GM19397 (cell line): ENCODE data around the gene PCMTD2.

Experiments
- ATAC-seq: cut with Tn5 transposase; IDR thresholded peaks from one replicate; pipeline ENCODE4 v1.9.1; 2021; ENCODE audit warnings: mild to moderate bottlenecking, moderate library complexity; ENCODE audit not compliant: unreplicated experiment

PCMTD2 gene

DNA sequence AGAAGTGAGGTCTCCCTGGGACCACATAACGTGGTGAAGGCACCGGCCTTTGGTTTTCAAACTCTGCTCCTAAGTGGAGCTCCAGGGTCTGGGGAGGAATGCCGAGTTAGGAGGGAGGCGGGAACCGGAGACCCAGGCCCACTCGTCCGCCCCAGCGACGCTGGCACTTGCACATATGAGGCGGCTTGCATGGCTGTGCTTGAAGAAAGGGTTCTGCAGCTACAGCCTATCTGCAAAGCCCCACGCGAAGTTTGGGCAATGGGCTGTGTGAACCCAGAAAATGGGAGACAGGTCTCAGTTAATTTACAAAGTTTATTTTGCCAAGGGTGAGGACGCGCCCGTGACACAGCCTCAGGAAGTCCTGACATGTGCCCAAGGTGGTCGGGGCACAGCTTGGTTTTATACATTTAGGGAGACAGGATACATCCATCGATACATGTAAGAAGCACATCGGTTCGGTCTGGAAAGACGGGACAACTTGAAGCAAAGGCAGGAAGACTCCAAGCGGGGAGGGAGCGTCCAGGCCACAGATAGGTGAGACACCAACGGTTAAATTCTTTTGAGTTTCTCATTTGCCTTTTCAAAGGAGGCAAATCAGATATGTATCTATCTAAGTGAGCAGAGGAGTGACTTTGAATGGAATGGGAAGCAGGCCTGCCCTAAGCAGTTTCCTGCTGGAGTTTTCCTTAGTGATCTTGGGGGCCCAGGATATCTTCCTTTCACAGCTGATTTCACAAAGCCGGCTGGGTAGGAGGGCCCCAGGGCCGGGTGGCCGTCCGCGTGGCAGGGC lies 782 bp upstream of the PCMTD2 start:
- ATAC-seq, result no peak

DNA sequence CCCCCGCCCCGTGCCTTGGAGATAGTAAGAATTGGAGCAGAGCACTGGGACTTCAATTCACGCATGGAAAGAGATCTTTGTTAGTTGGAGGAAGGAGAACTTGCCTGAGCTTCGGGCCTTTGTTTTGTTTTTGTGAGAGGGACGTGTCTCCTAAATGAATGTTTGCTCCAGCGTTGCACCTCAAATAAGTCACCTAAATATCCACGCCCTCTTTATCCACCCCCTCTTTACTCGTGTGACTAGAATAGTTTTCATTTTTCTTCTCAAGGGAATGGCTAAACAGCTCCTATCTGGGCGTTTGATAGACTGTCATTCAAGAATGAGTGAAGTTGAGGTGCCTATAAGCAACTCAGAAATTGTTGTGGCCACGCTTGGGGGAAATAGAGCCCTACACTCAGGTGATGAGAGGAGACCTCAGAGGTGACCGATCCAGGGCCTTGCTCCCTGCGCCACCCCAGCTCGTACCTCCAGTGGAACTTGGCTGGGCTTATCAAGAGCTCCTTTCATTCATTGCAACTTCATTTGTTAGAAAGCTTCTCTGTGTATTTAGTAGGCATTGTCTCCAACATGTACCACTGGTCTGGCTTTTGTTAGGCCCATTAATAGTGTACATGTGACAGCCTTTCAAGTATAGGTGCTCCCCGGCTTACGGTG lies 861 bp downstream of the PCMTD2 start:
- no peak for ATAC-seq

DNA sequence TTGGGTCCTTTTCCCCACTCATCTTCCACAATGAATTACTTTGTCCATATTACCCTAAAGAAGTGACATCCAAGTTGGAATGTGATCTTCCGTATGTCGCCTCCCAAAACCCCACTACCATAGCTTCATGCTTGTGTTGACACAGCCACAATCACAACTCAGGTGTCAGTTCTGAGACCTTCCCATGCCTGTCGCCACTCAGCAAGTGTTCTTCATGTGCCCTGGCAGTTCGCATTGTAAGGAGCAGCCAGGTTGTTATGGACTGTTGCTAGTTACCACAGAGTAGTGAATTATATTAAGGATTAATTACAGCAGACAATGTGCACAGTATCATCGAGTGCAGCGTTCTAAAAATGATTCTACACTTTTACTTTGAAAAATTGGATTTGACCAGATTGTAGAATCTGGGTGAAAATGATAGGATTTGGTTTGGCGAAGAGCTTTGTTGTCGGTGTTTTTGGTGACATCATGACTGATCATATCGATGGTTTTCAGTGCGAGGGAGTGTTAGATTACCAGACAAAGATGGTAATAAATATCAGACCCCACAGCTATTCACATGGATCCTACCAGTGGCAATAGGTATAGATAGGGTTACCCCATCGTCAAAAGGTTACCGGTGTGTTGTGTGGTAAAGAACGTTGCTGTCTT lies 1.7 kb downstream of the PCMTD2 start:
- no peak for ATAC-seq

DNA sequence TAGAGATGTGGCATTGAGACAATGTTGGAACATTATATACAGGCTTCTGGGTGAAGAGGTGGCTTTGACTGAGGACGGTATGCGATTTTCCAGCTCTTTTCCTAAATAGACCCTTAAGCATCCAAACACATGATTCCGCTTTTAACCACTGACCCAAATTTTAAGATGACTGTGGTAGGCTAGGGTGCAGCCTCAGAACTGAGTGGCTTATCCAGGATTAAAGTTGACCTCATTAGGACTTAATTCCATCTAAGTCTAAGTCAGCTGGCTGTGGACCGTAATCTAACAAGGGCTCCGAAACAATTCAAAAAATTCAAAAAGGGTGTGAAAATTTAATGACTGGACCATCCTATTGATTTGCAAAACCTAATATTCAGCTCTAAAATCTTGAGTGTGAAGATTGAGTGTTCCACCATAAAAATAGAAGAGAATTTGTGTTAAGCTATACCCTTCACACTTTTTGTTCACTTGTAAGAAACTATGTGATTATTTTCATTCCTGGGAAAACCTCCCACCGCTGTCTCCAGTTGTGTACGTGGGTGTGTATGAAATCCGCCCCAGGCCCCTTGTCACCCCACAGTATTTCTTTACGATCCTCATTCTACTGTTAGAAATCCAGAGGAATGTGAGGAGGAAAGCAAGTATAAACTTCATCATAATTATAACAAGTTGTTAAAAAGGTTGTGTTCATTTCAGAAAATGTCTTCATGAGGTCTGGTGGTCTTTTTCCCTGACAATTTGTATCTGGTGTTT lies 2.7 kb downstream of the PCMTD2 start:
- ATAC-seq, result no peak

DNA sequence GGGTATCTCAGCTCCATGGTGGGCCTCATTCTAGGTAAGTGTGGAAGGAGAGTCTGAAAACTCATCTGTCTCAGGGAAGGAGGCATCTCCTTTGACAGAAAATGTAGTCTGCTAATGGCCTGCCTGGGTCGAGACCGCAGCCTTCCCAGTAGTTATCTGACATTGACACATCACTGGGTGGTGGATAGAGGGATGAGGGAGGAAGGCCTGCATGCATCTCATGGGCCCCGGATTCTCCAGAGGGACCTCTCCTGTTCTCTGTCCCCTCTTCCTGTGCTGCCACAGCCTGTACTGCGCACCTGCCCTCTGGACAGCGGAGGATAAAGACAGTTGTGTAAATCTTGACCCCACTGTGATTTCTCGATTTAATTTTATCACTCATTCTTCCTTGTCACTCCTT lies 4.7 kb downstream of the PCMTD2 start:
- ATAC-seq, result no peak

DNA sequence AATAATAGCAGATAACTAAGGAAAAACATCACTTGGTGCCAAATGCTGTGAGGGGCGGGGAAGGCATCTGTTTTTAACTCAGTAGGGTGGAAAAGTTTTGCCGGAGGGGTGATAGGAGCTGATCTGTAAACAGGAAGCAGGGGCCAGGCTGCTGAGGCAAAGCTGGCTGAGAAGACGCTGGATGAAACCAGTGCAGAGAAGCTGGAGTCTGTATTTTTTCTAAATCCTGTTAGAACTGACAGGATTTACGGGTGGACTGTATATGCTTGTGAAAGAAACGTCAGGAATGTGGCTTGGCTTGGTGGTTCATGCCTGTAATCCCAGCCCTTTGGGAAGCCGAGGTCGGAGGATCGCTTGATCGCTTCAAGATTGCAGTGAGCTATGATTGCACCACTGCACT lies 5.6 kb downstream of the PCMTD2 start:
- ATAC-seq, result no peak

DNA sequence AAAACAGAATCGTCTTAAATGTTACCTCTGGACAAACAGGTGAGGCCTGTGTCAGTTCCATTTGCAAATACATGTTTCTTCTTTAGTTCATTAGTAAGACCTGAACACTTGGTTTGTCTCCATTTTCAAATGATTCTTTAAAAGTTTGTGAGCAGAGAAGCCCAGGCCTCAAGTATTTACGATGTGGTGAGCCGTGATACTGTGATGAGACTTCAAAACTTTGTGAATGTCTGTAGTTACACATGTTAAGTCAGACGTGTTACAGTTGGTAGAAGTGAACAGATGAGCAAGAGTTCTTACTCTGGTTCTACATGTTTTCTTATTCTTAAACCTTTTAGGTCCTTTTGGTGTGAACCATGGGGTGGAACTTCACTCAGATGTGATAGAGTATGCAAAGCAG lies 8.5 kb downstream of the PCMTD2 start:
- ATAC-seq, result no peak

DNA sequence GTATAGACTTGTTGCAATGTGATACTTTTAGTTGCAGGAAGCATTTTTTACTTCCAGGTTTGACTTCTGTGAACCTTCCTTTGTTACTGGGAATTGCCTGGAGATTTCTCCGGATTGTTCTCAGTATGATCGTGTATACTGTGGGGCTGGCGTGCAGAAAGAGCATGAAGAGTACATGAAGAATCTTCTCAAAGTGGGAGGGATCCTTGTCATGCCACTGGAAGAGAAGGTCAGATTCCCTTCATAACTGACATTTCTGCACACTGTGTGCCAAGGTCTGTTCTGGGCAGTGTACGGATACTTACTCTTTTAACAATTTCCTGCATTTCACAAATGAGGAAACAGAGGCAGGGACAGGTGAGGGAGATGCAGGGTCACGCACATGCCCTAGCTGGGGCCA lies 9.7 kb downstream of the PCMTD2 start:
- ATAC-seq, result no peak

DNA sequence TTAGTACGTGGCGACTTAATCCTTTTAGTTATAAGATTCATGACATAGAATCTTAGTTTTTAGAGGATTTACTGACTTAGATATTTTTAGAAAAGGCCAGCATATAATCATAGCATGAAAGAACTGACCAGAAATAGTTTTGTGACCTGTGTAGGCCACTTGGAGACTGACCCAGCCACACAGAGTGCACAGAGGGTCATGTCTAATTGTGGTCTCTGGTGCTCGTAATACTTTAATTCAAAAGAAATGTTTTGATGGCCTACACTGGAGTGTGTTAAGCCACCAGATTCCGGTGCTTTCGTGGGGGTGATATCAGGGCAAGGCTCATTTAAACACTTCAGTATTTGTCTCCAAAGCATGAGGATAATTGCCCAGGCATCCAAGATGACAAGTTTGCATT lies 11.4 kb downstream of the PCMTD2 start:
- ATAC-seq, result no peak

DNA sequence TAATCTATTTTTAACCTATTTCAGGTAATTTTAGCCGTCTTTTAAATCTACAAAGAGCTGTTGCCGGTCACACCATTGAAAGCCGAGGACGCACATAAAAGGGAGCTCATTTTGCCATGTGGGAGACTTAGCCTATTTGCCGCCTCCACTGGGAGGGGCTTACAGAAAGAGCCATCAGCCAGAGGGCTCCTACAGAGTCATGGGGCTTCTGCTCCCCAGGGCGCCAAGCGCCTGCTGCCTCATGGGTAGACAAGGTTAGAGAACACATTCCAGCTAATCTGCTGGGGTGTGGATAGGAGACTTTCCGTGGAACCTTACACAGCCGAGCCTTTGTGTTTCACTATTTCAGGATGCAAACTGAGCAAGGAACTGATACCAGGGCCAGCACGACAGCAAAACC lies 12.6 kb downstream of the PCMTD2 start:
- ATAC-seq, result no peak

DNA sequence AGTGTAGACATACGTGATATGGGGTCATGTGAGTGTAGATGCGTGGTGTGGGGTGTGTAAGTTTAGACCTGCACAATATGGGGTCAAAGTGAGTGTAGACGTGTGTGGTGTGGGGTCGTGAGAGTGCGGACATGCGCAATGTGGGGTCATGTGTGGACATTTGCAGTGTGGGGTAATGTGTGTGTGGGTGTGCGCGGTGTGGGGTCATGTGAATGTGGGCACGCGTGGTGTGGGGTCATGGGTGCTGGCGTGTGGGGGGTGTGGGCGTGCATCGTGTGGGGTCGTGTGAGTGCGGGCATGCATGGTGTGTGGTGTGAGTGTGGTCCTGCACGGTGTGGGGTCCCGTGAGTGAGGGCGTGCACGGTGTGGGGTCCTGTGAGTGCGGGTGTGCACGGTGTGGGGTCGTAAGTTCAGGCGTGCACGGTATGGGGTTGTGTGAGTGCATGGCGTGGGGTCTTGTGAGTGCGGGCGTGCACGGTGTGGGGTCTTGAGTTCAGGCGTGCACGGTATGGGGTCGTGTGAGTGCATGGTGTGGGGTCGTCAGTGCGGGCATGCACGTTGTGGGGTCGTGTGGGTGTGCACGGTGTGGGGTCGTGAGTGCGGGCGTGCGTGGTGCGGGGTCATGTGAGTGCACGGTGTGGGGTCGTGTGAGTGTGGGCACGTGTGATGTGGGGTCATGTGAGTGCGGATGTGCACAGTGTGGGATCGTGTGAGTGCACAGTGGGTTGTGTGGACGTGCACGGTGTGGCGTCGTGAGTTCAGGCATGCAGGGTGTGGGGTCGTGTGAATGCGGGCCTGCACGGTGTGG lies 14.3 kb downstream of the PCMTD2 start:
- no peak for ATAC-seq

DNA sequence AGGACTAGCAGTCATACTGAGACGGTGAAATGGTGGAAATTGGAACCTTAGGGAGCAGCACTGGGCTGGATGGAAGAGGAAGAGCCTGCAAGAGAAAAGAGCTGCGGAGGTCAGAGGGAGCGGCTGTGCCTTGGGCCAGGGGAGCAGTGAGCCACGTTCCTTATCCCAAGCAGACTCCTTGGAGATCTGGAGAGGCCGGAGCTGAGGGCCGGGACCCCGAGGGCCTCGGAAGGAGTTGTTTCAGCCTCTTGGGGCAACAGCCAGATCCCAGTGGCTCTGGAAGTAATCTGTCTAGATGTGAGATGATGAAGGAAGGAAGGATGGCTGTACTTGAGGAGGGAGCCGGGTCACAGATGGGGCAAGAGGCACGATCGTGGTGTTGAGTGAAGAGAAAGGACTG lies 16.1 kb downstream of the PCMTD2 start:
- ATAC-seq, result no peak

DNA sequence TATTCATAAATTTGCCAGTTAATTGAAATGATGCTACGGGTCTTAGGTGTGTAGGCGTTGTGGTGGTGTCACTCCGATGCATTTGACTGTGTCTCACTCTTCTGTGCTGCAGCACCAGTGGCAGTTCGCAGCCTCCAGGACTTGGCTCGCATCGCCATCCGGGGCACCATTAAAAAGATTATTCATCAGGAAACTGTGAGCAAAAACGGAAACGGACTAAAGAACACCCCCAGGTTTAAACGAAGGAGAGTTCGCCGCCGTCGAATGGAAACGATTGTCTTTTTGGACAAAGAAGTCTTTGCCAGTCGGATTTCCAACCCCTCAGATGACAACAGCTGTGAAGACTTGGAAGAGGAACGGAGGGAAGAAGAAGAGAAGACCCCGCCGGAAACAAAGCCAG lies 17.6 kb downstream of the PCMTD2 start:
- ATAC-seq, result no peak

DNA sequence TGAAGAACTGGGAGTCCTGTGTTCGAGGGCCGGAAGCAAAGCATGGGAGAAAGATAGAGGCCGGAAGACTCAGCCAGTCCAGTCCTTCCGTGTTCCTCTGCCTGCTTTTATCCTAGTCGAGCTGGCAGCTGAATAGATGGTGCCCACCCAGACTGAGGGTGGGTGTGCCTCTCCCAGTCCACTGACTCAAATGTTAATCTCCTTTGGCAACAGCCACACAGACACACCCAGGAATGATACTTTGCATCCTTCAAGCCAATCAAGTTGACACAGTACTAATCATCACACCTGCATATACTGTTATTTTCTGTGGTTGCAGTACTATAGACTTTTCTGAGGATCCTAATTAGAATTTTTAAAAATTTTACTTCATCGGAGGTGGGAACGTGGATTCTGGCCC lies 21.3 kb downstream of the PCMTD2 start:
- no peak for ATAC-seq

DNA sequence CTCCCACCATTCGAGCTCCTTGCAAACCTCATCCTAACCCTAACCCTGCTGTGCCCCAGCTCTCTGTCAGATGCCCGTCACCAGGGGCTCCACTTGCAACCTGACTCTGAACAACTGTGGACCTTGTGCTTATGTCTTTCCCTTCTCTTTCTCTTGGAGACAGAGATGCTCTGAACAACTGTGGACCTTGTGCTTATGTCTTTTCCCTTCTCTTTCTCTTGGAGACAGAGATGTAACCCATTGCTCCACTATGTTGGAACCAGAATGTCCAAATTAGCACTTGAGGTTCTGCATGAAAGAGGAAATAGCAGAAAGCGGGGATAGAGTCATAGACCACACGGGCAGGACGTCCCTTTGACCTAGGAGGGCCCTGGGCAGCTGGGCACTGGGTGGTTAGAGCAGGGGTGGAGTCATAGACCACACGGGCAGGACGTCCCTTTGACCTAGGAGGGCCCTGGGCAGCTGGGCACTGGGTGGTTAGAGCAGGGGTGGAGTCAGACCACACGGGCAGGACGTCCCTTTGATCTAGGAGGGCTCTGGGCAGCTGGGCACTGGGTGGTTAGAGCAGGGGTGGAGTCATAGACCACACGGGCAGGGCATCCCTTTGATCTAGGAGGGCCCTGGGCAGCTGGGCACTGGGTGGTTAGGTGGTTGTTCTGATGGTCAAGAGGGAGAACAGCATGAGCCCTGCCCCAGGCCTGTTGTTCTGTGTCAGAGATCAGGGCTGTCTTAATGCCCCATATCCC lies 22.2 kb downstream of the PCMTD2 start:
- no peak for ATAC-seq

DNA sequence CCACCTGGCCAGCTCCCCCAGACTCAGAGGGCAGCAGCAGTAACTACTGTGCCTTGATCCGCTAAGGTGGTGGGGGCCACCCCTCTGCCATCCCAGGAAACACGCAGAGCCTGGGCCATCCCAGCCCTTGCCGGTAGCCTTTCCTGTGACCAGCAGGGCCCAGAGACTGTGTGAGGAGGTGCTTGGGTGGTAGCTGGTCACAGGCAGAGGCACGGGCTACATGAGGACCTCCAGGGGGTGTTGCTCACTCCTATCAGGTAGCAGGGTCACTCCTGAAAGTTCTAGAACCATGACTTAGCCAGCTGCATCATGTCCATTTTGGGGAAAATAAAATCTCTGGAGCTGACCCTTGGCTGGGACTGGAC lies 22.8 kb downstream of the PCMTD2 start:
- ATAC-seq, result no peak

DNA sequence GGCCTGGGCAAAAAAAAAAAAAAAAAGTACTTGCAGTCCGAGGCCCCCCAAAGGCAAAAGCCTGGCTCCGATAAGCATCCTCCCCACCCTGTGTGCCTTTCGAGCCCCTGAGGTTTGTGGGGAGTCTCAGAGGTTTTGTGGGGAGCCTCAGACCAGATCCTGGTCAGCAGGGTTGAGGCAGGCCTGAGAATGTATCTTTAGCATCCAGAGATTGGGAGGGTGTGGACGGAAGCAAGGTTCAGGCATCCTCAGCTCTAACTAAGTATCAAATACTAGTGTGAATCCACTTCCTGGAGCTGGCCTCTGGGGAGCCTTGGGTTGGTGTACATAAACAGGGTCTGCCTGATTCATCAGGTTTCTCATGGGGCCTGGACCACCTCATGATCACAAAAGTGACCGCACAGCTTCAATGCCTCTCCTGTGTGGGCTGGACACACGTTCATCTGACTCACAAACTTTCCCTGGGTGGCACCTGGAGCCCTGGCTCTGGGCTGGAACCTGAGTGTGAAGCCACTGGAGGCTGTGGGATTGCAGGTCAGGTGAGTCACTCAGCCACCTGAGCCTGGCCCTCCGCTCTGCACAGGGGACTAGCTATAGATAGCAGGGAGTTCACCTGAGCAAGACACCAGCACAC lies 24.4 kb downstream of the PCMTD2 start:
- no peak for ATAC-seq

DNA sequence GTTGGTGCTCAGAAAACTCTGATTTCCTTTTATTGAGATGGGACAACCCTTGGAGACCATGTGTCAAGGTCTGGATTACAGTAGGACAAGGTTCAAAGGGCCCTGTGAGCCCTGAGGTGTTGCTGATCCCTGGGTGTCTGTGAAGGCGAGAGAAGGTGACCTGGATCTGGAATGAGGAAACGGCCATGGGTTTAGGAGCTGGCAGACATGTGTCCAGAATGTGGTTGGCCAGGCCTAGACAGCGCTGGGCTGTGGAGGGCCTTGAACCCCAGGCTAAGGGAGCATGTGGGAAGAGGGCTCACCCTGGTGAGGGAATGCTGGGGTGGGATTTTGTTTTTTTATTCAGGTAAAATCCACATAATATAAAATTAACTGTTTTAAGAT lies 24.9 kb downstream of the PCMTD2 start:
- no peak for ATAC-seq

DNA sequence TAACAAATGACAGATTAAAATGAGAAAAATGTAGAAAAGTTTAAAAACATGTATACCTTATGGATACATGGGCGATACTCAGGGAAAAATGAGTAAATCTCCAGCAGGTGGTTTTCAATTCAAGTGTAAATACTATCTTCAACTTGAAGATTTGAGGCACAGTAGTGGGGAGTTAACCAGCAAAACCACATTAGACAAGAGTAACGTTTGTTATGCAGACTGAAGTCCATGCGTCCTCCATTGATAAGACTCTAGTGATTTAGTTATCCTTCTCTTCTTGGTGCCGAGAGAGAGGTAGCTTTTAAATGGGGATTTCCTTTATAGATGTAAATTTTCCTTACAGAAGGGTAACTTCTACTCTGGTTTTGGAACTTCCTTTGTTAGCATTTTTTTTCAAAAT lies 28.1 kb downstream of the PCMTD2 start:
- no peak for ATAC-seq
